Right atrium auricular region (tissue), 2 donors: ENCODE results near the gene TMSB10. TPM values are rescaled to one million over a fixed set of nuclear protein-coding genes. Genes with fewer than 3 reads are reported as not detected.

Source experiments
- DNase-seq: peaks from one replicate; pipeline ENCODE4 v3.0.0-alpha.2; 2019; ENCODE audit warnings: low spot score
- H3K27ac ChIP-seq, 2 donors: fragments of 200-600 bp; sonication (generic); 1 replicate in 1 of 2; 2 replicates in 1 of 2; pipeline ENCODE4 v1.5.1; 2016 to 2019
- H3K27me3 ChIP-seq, 2 donors: fragments of 200-600 bp; sonication (generic); one replicate each; pipeline versions ENCODE4 v1.5.1 to v1.6.0; 2017 to 2019
- H3K36me3 ChIP-seq: fragments of 200-600 bp; sonication (generic); one replicate; pipeline ENCODE4 v1.5.1; 2016
- H3K4me1 ChIP-seq, 2 donors: fragments of 200-600 bp; sonication (generic); one replicate each; pipeline versions ENCODE4 v1.5.1 to v1.6.0; 2017 to 2019
- H3K4me3 ChIP-seq, 2 donors: fragments of 200-600 bp; sonication (generic); 1 replicate in 1 of 2; 2 replicates in 1 of 2; pipeline ENCODE4 v1.5.1; 2017 to 2019; ENCODE audit warnings: mild to moderate bottlenecking in 1 of 2, moderate library complexity in 1 of 2
- H3K9me3 ChIP-seq, 2 donors: fragments of 200-600 bp; sonication (generic); one replicate each; pipeline ENCODE4 v1.5.1; 2019
- total RNA-seq, 2 donors: library from RNA; depleted of rRNA; stranded (reverse); fragments of >200 nt; gene quantifications; one replicate each; pipeline ENCODE4 v1.1.0, GENCODE V29; 2016
- TF ChIP-seq, protein P1 (sequence below), 2 donors: fragments of 200-600 bp; sonication (generic); IDR thresholded peaks; one replicate each; pipeline ENCODE4 v1.5.1; 2019; ENCODE audit warnings: antibody characterized with exemption in 2 of 2

The TMSB10 gene
- 1,000 to 10,000 TPM; 1,113 to 1,769 TPM for total RNA-seq

DNA sequence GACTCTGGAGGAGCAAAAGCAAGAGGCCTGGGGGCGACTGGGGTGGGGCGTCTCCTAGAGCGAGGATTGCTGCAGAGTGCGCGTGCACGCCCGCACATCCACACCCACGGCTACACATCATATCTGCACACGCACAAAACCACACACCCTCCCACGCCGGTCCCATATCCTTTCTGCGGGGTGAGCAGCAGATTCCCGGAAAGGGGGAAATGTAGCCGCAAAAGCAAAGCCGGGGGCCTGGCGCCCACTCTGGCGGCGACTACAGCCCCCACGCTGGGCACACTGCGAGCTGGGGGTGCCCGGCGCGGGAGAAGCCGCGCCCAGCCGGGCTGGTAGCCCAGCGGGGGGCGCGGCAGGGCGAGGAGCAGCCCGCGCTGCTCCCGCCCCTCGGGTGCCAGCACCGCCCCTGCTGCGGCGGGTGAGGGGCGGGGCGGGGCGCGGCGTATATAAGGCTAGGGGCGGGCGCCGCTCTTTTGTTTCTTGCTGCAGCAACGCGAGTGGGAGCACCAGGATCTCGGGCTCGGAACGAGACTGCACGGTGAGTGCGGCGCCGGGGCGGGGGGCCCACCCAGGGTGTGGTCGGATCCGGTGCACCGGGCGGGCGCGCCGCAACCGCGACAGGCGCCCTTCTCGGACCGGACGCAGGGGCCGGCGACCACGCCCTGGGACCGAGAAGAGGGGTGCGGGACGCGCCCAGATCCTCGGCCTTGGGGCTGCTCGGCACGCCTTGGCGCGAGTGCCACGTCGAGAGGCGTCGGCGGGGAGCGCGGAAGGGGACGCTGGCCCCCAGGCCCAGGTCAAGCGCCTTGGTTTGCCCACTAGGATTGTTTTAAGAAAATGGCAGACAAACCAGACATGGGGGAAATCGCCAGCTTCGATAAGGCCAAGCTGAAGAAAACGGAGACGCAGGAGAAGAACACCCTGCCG, at the start of gene TMSB10:
Gene TMSB10 (plus strand): TSS at position 476 of the 927 bp plus-strand sequence.
- H3K27ac ChIP-seq = peak within 1 kb of the TSS; percentile 87 to 93
- no peaks in the 10 kb centered on the region for H3K9me3 ChIP-seq
- TF ChIP-seq, protein P1, sequence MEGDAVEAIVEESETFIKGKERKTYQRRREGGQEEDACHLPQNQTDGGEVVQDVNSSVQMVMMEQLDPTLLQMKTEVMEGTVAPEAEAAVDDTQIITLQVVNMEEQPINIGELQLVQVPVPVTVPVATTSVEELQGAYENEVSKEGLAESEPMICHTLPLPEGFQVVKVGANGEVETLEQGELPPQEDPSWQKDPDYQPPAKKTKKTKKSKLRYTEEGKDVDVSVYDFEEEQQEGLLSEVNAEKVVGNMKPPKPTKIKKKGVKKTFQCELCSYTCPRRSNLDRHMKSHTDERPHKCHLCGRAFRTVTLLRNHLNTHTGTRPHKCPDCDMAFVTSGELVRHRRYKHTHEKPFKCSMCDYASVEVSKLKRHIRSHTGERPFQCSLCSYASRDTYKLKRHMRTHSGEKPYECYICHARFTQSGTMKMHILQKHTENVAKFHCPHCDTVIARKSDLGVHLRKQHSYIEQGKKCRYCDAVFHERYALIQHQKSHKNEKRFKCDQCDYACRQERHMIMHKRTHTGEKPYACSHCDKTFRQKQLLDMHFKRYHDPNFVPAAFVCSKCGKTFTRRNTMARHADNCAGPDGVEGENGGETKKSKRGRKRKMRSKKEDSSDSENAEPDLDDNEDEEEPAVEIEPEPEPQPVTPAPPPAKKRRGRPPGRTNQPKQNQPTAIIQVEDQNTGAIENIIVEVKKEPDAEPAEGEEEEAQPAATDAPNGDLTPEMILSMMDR (IDR thresholded peaks at IDR 0.05) = peak in 1 of 2 donors; percentile 32
- H3K4me1 ChIP-seq = peaks cover 0 to 8% of the 10 kb centered on the region in 2 donors
- peak; percentile 93 for DNase-seq
- peaks cover 10% of the 10 kb centered on the region for H3K36me3 ChIP-seq
- H3K4me3 ChIP-seq = peak within 1 kb of the TSS; percentile 86 to 94
- H3K27me3 ChIP-seq = no peaks in the 10 kb centered on the region

DNA sequence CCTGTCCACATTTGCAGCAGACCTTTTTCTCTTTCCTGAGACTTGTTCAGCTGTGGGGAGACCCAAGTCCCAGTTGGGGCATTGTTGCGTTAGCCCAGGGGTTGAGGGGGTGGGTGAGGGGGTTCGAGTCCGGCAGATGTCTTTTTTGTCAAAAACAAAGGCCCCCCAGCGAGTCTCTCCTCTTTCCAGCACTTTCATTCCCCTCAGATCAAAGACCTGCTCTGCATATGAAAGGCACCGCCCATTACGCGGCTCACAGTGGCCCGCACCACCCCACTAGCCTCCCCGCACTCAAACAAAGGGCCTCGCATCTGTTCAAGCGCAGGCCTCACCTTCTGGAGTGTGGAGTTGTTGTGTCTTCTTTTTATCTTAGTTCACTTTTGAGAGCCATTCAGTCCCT, 49.7 kb upstream of the TMSB10 start:
- Histone ChIP-seq H3K27ac (no peak overlapping the region), H3K4me3 (no peak overlapping the region), H3K9me3 (no peaks in the 10 kb centered on the region), H3K27me3 (no peaks in the 10 kb centered on the region), H3K4me1 (no peaks in the 10 kb centered on the region), H3K36me3 (no peaks in the 10 kb centered on the region)
- TF ChIP-seq, protein P1 (IDR thresholded peaks at IDR 0.05) = no peak
- DNase-seq = no peak

DNA sequence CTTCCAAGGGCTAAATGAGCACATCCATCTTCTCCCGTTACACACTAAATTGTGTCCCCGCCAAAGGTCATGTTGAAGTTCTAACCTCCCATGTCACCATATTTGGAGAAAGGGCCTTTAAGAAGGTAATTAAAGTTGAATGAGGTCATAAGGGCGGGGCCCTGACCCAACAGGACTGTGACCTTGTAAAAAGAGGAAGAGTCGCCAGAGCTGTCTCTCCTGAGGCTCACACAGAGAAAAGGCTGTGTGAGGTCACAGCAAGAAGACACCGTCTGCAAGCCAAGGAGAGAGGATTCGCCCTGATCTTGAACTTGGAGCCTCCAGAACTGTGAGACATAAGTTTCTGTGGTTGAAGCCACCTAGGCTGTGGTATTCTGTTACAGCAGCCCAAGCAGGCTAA, 48.7 kb upstream of the TMSB10 start:
- no peak overlapping the region for H3K4me3 ChIP-seq
- no peaks in the 10 kb centered on the region for H3K27me3 ChIP-seq
- H3K4me1 ChIP-seq = no peaks in the 10 kb centered on the region
- no peaks in the 10 kb centered on the region for H3K36me3 ChIP-seq
- no peaks in the 10 kb centered on the region for H3K9me3 ChIP-seq
- DNase-seq = no peak
- H3K27ac ChIP-seq = no peak overlapping the region
- TF ChIP-seq, protein P1 (IDR thresholded peaks at IDR 0.05) = no peak

DNA sequence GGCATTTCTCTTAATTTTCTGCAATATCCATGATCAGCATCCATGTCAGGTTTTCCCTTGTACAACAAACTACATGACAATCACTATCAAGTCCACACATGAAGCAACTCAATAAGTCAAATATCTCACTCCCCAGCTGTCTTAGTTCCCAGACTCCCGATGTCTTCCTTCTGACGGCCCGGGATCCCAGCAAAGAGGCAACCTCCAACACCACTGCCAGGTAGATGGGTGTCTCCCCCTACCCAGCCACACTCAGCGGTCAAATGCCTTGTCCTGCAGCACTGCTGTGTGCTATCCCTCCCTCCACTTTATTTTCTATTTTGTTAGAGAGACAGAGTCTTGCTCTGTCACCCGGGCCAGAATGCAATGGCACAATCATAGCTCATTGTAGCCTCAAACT, 47.9 kb upstream of the TMSB10 start:
- Histone ChIP-seq H3K36me3 (no peaks in the 10 kb centered on the region), H3K27ac (no peak overlapping the region), H3K9me3 (no peaks in the 10 kb centered on the region), H3K27me3 (no peaks in the 10 kb centered on the region), H3K4me1 (no peaks in the 10 kb centered on the region), H3K4me3 (no peak overlapping the region)
- TF ChIP-seq, protein P1 (IDR thresholded peaks at IDR 0.05) = no peak
- no peak for DNase-seq

DNA sequence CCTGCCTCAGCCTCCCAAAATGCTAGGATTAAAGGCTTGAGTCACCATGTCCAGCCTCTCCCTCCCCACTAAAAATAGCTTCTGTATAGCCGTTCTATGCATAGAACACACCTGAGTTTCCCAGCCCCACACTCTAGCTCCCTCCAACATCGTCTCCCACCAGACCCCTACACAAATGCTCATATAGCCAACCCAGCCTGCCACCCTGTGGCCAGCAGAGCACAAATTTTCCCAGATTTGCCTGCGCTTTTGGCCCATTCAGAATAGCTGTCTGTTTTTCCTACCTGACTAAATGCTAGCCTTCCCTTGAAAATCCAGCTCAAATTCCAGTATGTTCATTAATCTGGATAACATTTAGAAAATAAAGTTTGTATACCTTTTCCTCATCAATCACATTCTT, 47.3 kb upstream of the TMSB10 start:
- Histone ChIP-seq H3K27ac (no peak overlapping the region), H3K4me3 (no peak overlapping the region), H3K27me3 (no peaks in the 10 kb centered on the region), H3K9me3 (no peaks in the 10 kb centered on the region), H3K4me1 (no peaks in the 10 kb centered on the region), H3K36me3 (no peaks in the 10 kb centered on the region)
- no peak for DNase-seq
- TF ChIP-seq, protein P1 (IDR thresholded peaks at IDR 0.05) = no peak
